T-helper 2 cell treated with Interferon-gamma antibody and Interleukin-4, amounts not matched to agents 100 ng/mL and 5 ng/mL, for 36 hours (primary cell): Measurements from ENCODE around the gene TREML4. TPM values are rescaled to one million over a fixed set of nuclear protein-coding genes. Genes with fewer than 3 reads are reported as not detected.

Source experiments
- intact Hi-C: fragments of 100-400 bp; cut with micrococcal nuclease; formaldehyde crosslinking; loops from one replicate; pipeline ENCODE4 v1.15.1; 2023
- total RNA-seq: library from RNA; stranded (reverse); gene quantifications from 2 replicates; pipeline ENCODE4 v1.2.3, GENCODE V29; 2022

Gene TREML4
- total RNA-seq, 1 donor from 2014 or later = not detected

DNA sequence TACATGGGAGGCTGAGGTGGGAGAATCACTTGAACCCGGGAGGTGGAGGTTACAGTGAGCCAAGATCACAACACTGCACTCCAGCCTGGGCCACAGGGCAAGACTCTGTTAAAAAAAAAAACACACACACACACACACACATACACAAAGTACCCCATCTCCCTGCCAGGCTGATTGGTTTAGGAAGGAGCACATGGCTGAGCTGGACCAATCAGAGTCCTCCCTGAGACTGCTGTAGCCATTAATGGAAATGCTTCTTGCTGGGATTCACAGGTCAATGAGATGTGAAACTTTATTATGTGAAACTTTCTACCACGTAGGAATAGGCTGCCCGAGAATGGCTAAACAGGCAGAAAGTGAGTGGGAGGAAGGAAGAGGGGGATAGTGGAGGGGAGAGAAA lies 55.5 kb downstream of the TREML4 start:
- intact Hi-C loops = no loop called here

- intact Hi-C loops = no loop called here
These were observed 56.6 kb downstream of the TREML4 start for GRCh38 chr6:41284726-41285125.

DNA sequence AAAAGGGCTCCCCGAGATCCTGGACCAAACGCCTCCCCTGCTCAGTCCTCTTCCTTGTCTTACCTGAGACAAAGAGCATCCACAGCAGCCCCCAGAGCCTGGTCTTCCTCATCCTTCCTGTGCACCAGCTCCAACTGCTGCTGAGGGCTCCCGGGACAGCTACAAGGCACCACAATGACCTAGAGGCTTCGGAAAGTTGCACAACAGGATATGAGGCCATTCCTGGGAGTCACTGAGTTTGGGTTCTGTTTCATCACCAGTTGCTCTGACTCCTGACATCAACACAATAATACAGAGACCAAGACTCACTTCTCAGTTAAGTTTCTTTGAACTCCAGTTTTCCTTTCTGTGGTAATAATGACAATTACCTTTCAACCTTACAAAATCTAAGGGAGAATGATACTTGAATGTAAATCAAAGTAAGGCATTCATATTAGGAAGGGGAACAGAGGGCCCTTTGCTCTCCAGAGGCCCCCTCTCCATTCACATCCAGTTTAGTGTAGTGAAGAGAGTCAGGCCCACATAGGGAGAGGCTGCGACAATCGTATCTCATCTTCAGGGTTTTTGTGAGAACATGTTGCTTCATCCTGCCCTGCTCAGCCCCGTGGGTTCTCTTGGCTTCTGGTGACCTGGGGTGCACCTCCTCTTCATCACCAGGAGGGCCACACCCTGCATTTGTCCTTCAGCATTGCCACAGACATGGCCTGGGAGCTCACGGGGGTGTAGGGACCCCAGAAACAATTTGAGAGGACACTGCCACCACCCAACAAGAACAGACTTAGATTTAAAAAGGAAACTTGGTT lies 58.6 kb downstream of the TREML4 start, which contains the start of gene TREM1:
Gene TREM1, minus strand, starts transcription at position 139 of the 803 bp plus-strand sequence. Its CDS starts 27 bp downstream, at position 112.
- intact Hi-C loops = no loop called here

GRCh38 chr6:41288030-41288753 lies 60.0 kb downstream of the TREML4 start:
- intact Hi-C loops = no loop called here

Other genes starting within 250 kb of the TREML4 start
- gene UNC5CL, start 189.1 kb upstream of the TREML4 start, total RNA-seq = 1.2 and 1.3 TPM in 2 replicates
- gene TSPO2, start 185.9 kb upstream of the TREML4 start, total RNA-seq = not detected in 2 replicates
- gene APOBEC2, start 175.1 kb upstream of the TREML4 start, total RNA-seq = not detected in 2 replicates
- 23.0 and 27.2 TPM in 2 replicates for gene OARD1, start 156.0 kb upstream of the TREML4 start, total RNA-seq
- 33.7 TPM in 2 replicates for gene NFYA, start 155.4 kb upstream of the TREML4 start, total RNA-seq
- not detected in 2 replicates for gene TREML1, start 74.0 kb upstream of the TREML4 start, total RNA-seq
- not detected in 2 replicates for gene TREM2, start 65.2 kb upstream of the TREML4 start, total RNA-seq
- 24.8 and 26.8 TPM in 2 replicates for gene TREML2, start 27.2 kb upstream of the TREML4 start, total RNA-seq
- gene TREM1, start 58.3 kb downstream of the TREML4 start, total RNA-seq = not detected in 2 replicates
- gene NCR2, start 107.3 kb downstream of the TREML4 start, total RNA-seq = not detected in 2 replicates